Psoas muscle (tissue), 8 donors: ENCODE data around the gene ESPN. TPM values are rescaled to one million over a fixed set of nuclear protein-coding genes. Genes with fewer than 3 reads are reported as not detected.

ENCODE experiments used
- ATAC-seq, 4 donors: fragments of 200-7000 bp; cut with Tn5 transposase; one replicate each; pipeline ENCODE4 v1.9.1; 2020; ENCODE audit warnings: moderate library complexity in 3 of 4, mild to moderate bottlenecking in 2 of 4
- DNase-seq, 2 donors: peaks; one replicate each; pipeline ENCODE4 v3.0.0-alpha.2; 2020
- H3K27ac ChIP-seq: fragments of 200-600 bp; one replicate; pipeline ENCODE4 v1.8.0; 2022
- H3K27me3 ChIP-seq, 3 donors: fragments of 200-600 bp in 1 of 3; one replicate each; pipeline versions ENCODE4 v1.6.1 to v1.8.0; 2013 to 2022; ENCODE audit warnings: low read length in 2 of 3, mild to moderate bottlenecking in 2 of 3, moderate library complexity in 1 of 3; ENCODE audit not compliant: insufficient read depth in 3 of 3
- H3K36me3 ChIP-seq, 2 donors: fragments of 200-600 bp in 1 of 2; one replicate each; pipeline versions ENCODE4 v1.6.1 to v1.8.0; 2013 to 2022; ENCODE audit warnings: low read depth in 1 of 2, mild to moderate bottlenecking in 1 of 2, moderate library complexity in 1 of 2; ENCODE audit not compliant: insufficient read depth in 1 of 2
- H3K4me1 ChIP-seq: fragments of 200-600 bp; one replicate; pipeline ENCODE4 v1.8.0; 2022
- H3K4me3 ChIP-seq: fragments of 200-600 bp; one replicate; pipeline ENCODE4 v1.8.0; 2022; ENCODE audit warnings: mild to moderate bottlenecking
- H3K9me3 ChIP-seq: fragments of 200-600 bp; one replicate; pipeline ENCODE4 v1.8.0; 2022
- CTCF ChIP-seq: fragments of 200-600 bp; IDR thresholded peaks from one replicate; pipeline ENCODE4 v1.8.0; 2022; ENCODE audit warnings: antibody characterized with exemption
- WGBS, 3 donors: extraction: QIAGEN DNeasy Blood & Tissue Kit; methylation state at CpG; one replicate each; pipeline versions ENCODE4 v1.1.6 to v1.1.7; 2013; 5-methylcytosine and 5-hydroxymethylcytosine counted together
- intact Hi-C, 2 donors: fragments of 100-400 bp; cut with DNase I; formaldehyde crosslinking; loops; one replicate each; pipeline versions ENCODE4 v1.11.0 to v1.14.2; 2022
- polyA plus RNA-seq, 3 donors: library from polyadenylated mRNA; stranded (reverse); fragments of 200-250 nt; gene quantifications; one replicate each; pipeline ENCODE4 v1.2.3, GENCODE V29; 2013
- total RNA-seq, 4 donors: library from RNA; stranded (reverse); fragmentation: NEBNext Ultra II Directional in 2 of 4; extraction: Animal tissue kit (Norgen Biotek cat#: 25700) in 2 of 4; gene quantifications; one replicate each; pipeline versions ENCODE4 v1.2.1 to v1.2.4, GENCODE V29; 2021 to 2023
- donor health status: healthy with polysubstance abuse.
- donor health status: DM: no; HTN: no; CAD: no; lungs with moderate emphysema.
- donor health status: Bipolar disorder and iron deficiency.
- donor health status: healthy.
- donor health status: DM: yes; HTN: yes; CAD: no.
- donor health status: DM: no; HTN: no; CAD: no.
- donor health status: DM: no; HTN: no; CAD: no.
- donor health status: DM: yes; HTN: yes; CAD: no.

ESPN gene
- total and polyA plus RNA-seq, 7 donors: 0.12 TPM; not detected in 6

GRCh38 chr1:6438047-6438525 lies 13.5 kb downstream of the ESPN start:
- H3K27ac ChIP-seq: no peak overlapping the region
- H3K4me3 ChIP-seq: no peak overlapping the region
- DNase-seq (peak; percentile 40 to 71), ATAC-seq (peak; percentile 70 to 88 (median 74))
- intact Hi-C loops: no loop called here
- H3K4me1 ChIP-seq: no peaks in the 10 kb centered on the region
- WGBS, 3 donors: 11 to 15% (median 13%) methylated on average over 5 of the region's 5 CpGs
- H3K27me3 ChIP-seq: peaks cover 0 to 41% (median 12%) of the 10 kb centered on the region in 3 donors
- H3K36me3 ChIP-seq: no peaks in the 10 kb centered on the region
- TF ChIP-seq CTCF: peak; percentile 94
- no peaks in the 10 kb centered on the region for H3K9me3 ChIP-seq

GRCh38 chr1:6440198-6441126 lies 15.9 kb downstream of the ESPN start:
- DNase-seq (no peak), ATAC-seq (peak in 1 of 4 donors; percentile 7)
- no peak overlapping the region for H3K4me3 ChIP-seq
- intact Hi-C loops: no loop called here
- TF ChIP-seq CTCF: no peak
- H3K4me1 ChIP-seq: no peaks in the 10 kb centered on the region
- 6 to 13% (median 9%) methylated on average over 46 to 97 of the region's 101 CpGs for WGBS, 3 donors
- H3K9me3 ChIP-seq: no peaks in the 10 kb centered on the region
- peaks cover 0 to 50% (median 12%) of the 10 kb centered on the region in 3 donors for H3K27me3 ChIP-seq
- H3K27ac ChIP-seq: no peak overlapping the region
- no peaks in the 10 kb centered on the region for H3K36me3 ChIP-seq

- intact Hi-C loops: no loop called here
- Histone ChIP-seq H3K27me3 (peaks cover 0 to 54% (median 12%) of the 10 kb centered on the region in 3 donors), H3K36me3 (no peaks in the 10 kb centered on the region), H3K4me3 (no peak overlapping the region), H3K9me3 (no peaks in the 10 kb centered on the region), H3K4me1 (no peaks in the 10 kb centered on the region), H3K27ac (no peak overlapping the region)
- no peak for DNase-seq
- 65 to 77% (median 74%) methylated on average over 7 of the region's 7 CpGs for WGBS, 3 donors
- TF ChIP-seq CTCF: no peak
- ATAC-seq: no peak
These were observed 17.0 kb downstream of the ESPN start for GRCh38 chr1:6441586-6441985.

GRCh38 chr1:6443339-6444115 lies 19.0 kb downstream of the ESPN start:
- DNase-seq: no peak
- WGBS, 3 donors: 78 to 80% (median 78%) methylated on average over 21 of the region's 21 CpGs
- Histone ChIP-seq H3K9me3 (no peaks in the 10 kb centered on the region), H3K4me3 (no peak overlapping the region), H3K27ac (no peak overlapping the region), H3K36me3 (no peaks in the 10 kb centered on the region), H3K4me1 (no peaks in the 10 kb centered on the region), H3K27me3 (peaks cover 0 to 65% (median 18%) of the 10 kb centered on the region in 3 donors)
- intact Hi-C loops: no loop called here
- no peak for ATAC-seq
- no peak for TF ChIP-seq CTCF
